ENCODE measurements around the gene SLC50A1.
"Not testable (repeated sequence)": the region's sequence is repeated elsewhere in the genome, so short reads cannot be mapped to it uniquely, and the experiment has no call there.

The SLC50A1 gene

DNA sequence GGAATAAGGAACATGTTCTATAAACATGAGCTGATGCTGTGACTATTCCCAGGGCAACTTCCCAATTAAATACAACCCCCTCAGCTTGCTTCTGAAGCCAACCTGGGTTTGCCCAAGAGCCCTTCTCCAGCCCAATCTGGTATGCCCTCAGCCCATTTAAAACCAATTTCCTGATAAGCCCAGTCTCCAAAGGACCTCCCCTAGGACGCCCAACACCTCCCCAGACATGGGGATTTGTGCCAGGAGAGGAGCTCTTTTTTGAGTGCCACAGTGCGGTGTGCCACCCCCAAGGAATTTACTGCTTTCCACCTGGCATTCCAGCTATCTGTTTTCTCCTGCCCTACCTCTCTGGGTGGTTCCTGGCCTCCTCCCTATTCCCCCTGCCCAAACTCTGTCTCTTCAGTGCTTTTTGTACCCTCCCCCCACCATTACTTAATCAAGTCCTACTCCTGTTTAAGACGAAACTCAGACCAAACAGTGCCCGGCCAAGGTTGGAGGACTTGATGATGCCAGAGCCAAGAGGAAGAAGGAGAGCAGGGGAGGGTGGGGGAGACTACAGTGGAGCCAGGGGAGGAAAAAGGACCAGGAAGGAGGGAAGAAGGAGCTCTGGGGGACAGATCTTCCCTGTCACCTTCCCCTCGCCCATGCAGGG, 19.4 kb upstream of the SLC50A1 start:
- DNase-seq (ENCODE audit: low read depth), result no peak

DNA sequence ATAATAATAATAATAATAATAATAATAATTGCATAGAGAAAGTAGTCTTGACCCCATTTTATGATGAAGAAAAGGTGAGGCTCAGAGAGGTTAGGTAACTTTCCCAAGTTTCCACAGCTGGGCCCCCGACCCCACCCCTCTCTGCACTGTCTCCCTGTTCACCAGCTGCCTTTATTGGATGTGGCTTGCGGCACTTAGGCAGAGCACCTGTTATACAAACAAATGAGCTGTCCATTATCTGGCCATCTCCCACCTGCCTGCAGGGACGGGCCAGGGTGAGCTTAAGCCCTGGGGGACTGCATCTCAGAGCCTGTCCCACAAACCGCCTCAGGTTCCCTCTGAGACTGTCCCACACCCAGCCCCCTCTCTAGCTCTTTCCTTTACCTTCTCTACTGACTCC, 18.0 kb upstream of the SLC50A1 start:
- no peak for DNase-seq (ENCODE audit: low read depth)

DNA sequence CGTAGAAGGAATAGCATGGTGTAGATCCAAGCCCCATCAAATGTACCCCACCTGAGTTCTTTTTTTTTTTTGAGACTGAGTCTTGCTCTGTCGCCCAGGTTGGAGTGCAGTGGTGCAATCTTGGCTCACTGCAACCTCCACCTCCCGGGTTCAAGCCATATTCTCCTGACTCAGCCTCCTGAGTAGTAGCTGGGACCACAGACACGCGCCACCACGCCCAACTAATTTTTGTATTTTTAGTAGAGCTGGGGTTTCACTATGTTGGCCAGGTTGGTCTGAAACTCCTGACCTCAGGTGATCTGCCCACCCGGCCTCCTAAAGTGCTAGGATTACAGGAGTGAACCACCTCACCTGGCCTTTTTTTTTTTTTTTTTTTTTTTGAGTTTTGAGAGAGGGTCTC, 17.6 kb upstream of the SLC50A1 start:
- DNase-seq (ENCODE audit: low read depth), result not testable (repeated sequence)

DNA sequence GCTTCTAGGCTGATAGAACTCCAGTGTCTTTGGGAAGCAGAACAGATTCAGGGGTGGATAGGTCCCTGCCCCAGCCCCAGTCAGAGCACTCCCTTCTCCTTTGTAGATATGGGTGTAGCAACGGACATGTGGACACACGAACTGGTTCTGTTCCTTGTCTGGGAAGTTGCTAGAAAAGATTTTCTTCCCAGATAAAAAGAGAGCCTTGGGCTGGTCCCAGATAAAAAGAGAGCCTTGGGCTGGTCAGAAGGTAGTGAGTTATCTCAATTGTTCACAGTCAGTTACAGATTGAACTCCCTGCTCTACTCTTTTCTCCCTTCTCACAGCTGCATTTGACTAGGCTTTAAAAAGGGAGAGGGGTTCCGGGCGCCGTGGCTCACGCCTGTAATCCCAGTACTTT, 15.4 kb upstream of the SLC50A1 start:
- DNase-seq (ENCODE audit: low read depth), result no peak

DNA sequence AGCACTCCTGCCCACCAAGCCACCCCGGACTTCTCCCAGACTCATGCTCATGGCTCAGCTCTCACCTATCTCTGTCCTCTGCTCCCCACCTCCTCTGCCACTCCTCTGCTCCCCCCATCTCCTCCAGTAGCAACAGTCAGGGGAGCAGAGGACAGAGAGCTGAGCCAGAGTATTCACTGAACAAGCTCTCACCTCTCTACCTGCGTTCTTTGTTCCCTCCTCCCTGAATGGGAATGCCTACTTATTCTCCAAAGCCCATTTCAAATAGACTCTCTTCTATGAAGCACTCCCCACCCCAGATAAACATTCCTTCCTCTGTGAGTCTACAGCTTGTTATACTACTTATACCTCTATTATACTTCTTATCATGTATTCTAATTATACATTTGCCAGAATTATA, 14.4 kb upstream of the SLC50A1 start:
- no peak for DNase-seq (ENCODE audit: low read depth)

DNA sequence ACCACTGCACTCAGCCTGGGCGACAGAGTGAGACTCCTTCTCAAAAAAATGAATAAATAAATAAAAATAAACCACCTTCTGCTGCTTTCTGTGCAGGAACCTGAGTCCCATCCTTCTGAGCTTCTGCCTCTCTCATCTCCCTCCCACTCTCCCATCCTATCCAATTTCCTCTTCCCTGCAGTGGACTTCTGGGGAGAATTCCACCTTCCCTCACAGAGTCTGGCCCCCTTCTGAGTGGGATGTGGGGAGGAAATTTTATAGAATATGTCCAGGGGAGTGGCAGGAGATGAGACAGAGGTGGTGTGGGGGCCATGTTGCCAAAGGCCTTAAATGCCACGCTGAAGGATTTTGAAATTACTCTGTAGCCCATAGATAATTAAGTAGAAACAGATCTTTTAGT, 13.3 kb upstream of the SLC50A1 start:
- no peak for DNase-seq (ENCODE audit: low read depth)

DNA sequence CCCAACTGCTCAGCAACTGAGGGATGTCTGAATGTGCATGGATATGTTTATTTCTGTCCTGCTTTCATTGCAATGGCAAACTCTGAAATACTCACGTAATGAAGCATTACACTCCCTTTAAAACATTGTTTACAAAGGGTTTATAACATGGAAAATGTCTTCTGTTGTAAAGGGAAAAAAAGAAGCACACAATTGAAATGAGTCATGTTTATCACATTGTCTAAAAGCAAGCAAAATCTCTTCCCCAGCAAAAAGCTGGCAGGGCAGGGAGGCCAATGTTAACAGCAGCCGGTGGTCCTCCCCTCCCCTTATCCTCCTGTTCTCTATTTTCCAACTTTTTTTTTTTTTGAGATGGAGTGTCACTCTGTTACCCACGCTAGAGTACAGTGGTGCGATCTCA, 11.9 kb upstream of the SLC50A1 start:
- DNase-seq (ENCODE audit: low read depth), result no peak

DNA sequence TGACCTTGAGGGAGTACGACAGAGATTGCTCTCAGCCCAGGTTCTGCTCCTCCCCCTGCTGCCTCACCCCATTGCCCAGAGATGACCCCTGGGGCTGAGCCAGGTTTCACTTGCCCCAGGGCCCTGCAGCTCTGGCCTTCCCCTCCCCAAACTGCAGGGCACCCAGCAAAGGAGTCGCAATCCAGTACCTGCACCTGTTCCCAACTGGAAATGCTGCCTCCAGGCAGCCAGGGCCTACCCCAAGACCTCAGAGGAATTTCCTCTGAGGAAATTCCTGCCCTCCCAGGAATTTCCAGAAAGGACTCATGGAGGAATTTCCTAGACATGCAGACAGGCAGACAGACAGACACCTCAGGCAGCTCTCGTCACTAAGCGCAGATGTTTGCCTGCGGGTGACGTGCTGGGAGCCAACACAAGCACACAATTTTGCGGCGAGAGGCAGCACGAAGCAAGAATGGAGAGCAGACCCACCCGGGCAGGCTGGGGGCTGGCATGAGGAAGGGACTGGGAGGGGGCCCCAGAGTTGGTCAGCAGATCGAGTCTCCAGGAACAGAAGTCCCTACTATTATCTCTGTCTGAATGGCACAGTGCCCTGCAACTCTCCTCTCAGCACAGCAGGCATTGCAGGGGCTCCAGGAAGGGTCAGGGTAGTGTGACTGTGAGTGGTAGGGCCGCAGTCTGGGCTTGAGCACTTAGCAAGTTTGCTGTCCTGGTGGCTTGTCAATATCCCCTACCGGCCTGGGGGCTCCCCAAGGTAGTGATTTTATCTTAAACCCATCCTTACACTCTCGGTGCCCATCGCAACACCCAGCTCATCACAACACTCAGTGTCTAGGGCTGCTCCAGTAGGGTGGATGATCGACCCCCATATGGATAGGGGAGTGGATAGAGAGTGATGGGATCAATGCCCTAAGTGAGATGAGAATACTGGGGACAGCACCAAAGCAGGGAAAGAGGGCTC, 10.9 kb upstream of the SLC50A1 start:
- DNase-seq (ENCODE audit: low read depth), result no peak

DNA sequence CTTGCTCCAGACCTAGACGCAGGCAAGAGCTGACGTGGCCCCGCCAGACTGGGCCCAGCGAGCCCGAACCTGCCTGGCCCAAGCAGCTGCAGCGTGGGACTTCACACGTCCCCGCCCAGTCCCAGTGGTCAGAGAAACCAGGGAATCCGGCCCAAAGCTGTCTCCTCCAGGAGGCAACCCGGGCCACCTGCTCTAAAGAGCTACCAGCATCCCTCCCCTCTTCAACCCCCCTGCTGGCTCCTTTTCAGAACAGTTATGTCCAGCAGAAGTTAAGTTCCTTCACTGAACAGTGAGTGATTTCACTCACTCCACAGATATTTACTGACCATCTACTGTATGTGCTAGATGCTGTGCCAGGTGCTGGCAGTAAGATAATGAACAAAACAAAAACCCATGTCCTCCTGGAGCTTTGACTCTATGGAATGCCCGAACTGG, 10.1 kb upstream of the SLC50A1 start:
- DNase-seq (ENCODE audit: low read depth), result no peak

DNA sequence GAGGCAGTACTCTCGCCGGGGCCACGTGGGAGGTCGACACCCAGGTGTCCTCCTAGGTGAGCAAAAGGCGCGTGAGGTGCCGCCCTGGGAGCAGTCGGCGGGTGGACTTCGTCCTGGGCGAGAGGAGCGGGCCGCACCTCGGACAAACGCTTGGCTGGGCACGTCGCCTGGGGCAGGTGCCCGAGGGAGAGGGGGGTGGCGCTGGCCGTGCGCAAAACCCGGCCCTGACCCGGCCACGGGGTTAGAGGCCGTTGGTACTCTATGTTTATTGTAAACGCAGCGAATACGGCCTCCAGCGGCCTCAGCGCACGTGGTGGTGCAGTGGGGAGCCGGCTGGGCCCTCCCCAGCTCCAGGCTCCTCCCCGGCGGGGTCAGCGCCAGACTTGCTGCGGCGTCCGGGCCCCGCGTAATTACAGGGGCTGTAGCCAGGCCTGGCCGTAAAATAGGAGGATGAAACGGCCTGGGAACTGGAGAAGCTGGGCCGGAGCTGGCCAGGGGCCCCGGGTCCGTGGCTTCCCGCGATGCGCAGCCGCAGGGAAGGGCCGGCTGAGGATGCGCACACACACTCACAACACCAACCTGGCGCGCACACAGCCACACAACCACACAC, 9.6 kb upstream of the SLC50A1 start:
- DNase-seq (ENCODE audit: low read depth), result no peak

DNA sequence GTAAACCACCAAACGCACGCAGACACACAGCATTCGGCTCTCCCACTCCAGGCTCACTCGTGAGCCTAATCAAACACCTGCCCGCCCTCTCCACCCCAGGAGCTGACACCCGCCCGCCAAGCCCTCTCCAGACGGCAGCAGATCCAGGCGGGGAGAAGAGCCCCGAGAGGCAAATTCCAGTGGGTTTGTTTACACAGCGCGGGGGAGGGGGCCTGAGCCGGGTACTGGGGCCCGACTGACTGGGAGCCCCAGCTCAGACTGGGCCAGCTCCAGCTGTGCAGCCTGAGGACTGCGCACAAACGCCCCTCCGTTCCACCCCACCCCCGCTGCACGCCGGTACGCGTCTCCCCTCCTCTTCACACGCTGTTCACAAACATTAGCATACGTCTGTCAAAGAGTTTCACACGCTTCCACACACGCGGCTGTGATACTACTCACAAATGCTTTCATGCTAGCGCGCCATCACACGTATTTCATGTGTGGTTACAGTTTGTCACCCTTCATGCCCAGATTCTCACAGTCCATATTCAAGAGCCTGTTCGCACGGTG, 9.0 kb upstream of the SLC50A1 start:
- no peak for DNase-seq (ENCODE audit: low read depth)

DNA sequence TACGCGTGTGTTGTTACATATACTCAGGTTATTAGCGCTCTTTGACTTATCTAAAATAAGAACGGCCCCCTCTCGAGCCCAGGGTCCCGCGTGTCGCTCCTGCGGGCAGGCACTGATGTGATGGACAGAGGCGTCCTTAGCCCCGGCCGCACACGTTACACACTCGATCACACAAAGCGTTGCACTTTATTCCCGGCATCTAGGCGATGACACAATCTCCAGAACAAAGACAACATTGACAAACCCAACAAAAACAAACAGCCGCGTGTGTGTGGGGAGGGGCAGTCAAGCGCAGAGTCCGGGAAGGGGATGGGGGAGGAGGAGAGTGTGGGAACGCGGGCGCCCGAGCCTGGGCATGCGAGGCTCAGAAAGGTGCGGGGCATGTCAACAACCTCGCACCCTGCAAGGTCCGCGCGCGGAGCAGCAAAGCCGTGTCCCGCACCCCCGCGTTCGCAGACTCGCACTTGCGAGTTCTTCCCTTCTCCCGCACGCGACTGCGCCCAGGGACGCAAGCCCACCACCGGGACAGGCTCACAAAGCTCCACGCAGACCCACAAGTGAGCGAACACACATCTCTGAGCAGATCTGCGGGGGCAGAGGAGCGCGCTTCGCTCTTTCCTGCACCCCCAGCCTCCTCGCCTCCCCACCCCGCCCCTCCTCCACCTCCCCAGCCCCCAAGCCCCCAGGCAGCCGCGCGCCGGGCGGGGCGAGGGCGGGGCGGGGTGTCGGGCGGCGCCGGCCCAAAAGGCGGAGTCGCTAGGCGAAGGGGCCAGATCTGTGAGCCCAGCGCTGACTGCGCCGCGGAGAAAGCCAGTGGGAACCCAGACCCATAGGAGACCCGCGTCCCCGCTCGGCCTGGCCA, 8.3 kb upstream of the SLC50A1 start, which contains the start of gene EFNA1:
Gene EFNA1 (plus strand): TSS at position 772 of the 862 bp plus-strand sequence. CDS start 102 bp downstream, outside the sequence.
- no peak for DNase-seq (ENCODE audit: low read depth)

DNA sequence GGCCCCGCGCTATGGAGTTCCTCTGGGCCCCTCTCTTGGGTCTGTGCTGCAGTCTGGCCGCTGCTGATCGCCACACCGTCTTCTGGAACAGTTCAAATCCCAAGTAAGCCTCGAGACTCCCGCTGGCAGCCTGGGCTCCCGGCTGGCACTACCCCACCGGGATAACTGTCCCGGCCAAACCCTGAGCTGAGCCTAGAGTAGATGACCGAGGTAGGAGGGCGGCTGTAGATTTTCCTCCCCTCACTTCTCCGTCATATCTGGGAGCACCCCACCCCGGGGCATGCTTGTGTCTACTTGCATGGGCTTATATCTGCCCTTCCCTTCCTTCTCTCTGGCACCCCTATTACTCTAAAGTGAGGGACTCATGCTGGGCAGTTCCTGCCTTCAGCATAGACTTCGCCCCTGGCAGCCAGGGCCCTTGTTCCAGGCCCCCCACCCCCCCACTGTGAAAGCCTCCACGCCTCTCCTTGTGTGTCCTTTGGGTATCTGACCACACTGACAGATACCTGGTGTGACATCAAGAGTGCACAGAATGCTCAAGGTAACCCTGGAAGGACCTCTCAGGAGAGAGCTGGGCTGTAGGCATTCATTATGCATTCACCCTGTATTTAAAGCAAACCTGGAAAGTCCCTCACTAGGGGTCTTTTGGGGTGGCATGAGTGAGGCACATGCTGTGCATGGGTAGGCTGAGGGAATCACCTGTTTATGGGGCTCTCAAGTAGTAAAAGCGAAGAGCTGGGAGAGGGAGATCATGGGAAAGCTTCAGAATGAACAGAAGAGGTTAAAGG, 7.5 kb upstream of the SLC50A1 start:
- DNase-seq (ENCODE audit: low read depth), result no peak

DNA sequence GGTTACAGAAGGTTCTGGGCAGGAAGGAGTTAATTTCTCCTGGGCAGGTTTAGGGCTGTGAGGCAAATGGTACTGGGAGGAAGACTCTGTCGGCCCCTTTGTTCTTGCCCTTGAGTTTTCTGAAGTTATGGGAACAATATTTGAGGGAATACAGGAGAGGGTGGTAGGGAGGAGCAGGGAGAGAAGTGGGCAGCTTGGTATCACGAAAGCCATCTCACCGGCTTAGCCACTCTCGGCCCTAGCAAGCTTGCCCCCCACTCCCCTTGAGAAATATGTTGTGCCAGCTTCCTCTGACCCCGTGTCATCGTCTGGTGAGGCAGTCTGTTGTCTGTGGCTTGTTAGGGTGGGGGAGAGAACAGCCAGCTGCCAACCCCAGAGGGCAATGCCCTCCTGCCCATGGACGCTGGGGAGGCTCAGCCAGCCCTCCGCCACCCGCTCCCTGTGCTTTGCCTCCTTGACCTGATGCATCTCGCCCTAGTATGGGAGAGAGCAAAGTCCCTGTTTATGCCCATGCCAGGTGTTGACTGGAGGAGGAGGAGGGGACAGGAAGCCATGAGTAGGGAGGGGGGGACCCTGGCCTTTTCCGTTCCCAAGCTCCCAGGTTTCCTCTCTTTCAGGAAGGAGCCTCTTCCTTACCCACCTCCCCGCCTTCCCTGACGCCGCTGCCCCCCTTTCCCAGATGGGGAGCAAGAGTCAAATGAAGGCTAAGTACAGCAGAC, 6.7 kb upstream of the SLC50A1 start:
- no peak for DNase-seq (ENCODE audit: low read depth)

DNA sequence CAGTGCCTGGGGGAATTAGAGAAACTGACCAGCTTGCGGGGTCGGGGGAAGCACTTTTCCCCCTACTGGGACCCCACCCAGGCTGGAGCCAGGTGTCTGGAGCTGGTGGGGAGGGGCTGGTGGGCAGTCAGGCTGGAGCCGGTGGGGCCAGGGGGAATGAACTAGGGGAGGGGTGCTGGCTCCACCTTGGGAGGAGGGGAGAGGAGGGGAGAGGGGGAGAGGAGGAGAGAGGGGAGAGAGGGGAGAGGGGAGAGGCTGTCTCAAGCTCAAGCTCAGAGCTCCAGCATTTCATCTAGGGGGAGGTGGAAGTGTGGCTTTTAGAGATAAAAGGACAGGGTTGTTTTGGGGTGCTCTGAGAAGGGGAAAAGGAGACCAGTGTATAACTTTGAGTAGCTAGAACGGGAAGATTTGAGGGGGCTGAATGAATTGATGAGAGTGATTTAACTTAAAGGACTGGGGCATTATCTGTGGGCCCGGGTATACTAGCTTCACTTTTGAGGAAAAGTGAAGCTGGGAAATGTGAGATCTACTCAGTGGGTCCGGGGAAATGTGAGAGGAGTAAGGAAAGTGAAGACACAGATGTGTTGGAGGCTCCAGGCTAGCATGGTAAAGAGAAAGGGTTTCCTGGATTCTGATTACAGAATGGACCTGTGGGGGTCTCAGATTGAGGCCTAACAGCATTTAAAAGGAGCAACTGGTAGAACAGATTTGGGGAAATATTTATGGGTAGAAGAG, 5.2 kb upstream of the SLC50A1 start:
- DNase-seq (ENCODE audit: low read depth), result no peak

DNA sequence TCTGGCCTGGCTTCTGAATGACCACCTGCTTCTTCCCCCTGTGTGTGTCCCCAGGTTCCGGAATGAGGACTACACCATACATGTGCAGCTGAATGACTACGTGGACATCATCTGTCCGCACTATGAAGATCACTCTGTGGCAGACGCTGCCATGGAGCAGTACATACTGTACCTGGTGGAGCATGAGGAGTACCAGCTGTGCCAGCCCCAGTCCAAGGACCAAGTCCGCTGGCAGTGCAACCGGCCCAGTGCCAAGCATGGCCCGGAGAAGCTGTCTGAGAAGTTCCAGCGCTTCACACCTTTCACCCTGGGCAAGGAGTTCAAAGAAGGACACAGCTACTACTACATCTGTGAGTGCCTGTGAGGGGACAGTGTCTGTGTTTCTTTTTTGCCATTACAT, 4.4 kb upstream of the SLC50A1 start:
- no peak for DNase-seq (ENCODE audit: low read depth)

DNA sequence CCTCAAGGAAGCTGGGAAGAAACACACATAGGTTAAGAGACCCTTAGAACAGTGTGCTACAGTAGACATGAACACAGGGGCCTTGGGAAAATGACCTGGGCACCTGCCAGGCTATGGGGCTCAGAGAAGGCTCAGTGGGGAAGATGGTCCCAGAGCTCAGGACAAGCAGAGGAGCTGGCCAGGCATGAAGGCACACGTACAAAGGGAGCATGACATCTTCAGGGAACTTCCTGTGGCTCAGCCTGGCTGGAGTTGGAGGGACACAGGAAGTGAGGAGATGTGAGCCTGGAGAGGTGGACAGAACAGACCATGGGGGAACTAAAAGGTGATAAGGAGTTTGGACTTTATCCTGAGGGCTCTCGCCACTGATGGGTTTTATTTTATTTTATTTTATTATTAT, 3.8 kb upstream of the SLC50A1 start:
- DNase-seq (ENCODE audit: low read depth), result no peak

DNA sequence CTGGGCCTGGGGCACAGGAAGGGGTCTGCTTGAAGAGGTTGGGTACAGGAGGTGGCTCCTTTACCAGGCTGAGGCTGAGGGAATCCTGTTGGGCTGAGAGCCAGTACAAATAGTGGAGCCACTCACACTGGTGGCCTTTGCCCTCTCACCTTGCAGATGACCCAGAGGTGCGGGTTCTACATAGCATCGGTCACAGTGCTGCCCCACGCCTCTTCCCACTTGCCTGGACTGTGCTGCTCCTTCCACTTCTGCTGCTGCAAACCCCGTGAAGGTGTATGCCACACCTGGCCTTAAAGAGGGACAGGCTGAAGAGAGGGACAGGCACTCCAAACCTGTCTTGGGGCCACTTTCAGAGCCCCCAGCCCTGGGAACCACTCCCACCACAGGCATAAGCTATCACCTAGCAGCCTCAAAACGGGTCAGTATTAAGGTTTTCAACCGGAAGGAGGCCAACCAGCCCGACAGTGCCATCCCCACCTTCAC, 1.8 kb upstream of the SLC50A1 start:
- no peak for DNase-seq (ENCODE audit: low read depth)

DNA sequence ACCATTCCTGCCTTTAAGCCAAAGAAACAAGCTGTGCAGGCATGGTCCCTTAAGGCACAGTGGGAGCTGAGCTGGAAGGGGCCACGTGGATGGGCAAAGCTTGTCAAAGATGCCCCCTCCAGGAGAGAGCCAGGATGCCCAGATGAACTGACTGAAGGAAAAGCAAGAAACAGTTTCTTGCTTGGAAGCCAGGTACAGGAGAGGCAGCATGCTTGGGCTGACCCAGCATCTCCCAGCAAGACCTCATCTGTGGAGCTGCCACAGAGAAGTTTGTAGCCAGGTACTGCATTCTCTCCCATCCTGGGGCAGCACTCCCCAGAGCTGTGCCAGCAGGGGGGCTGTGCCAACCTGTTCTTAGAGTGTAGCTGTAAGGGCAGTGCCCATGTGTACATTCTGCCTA, 1.3 kb upstream of the SLC50A1 start:
- DNase-seq (ENCODE audit: low read depth), result no peak
